Body of pancreas (tissue), 4 donors: ENCODE results near the gene FAM120C. TPM values are rescaled to one million over a fixed set of nuclear protein-coding genes. Genes with fewer than 3 reads are reported as not detected.

Experiments
- ATAC-seq: fragments of 150-250 bp; one replicate; pipeline ENCODE4 v1.9.1; 2016
- DNase-seq, 4 donors: peaks; one replicate each; pipeline ENCODE4 v3.0.0-alpha.2; 2019
- H3K27ac ChIP-seq, 4 donors: fragments of 200-600 bp; sonication (generic); 1 replicate in 3 of 4; 2 replicates in 1 of 4; pipeline versions ENCODE4 v1.5.1 to v1.6.1; 2016 to 2019; ENCODE audit warnings: mild to moderate bottlenecking in 1 of 4, mixed read lengths in 1 of 4, moderate library complexity in 1 of 4
- H3K27me3 ChIP-seq, 2 donors: fragments of 200-600 bp; sonication (generic); one replicate each; pipeline ENCODE4 v1.6.0; 2016; ENCODE audit warnings: mild to moderate bottlenecking in 1 of 2
- H3K36me3 ChIP-seq, 2 donors: fragments of 200-600 bp; sonication (generic); replicated peaks in 1 of 2; 2 replicates each; pipeline ENCODE4 v1.5.1; 2016; ENCODE audit warnings: low read depth in 2 of 2; ENCODE audit not compliant: insufficient read depth in 1 of 2
- H3K4me1 ChIP-seq: fragments of 200-600 bp; sonication (generic); one replicate; pipeline ENCODE4 v1.6.0; 2016
- H3K4me3 ChIP-seq, 2 donors: fragments of 200-600 bp; sonication (generic); 1 replicate in 1 of 2; 2 replicates in 1 of 2; pipeline ENCODE4 v1.5.1; 2016 to 2019
- H3K9me3 ChIP-seq, 3 donors: fragments of 200-600 bp; sonication (generic); 1 replicate in 2 of 3; 2 replicates in 1 of 3; pipeline ENCODE4 v1.5.1; 2016
- POLR2A ChIP-seq, 3 donors: fragments of 450-650 bp; IDR thresholded peaks; one replicate each; pipeline ENCODE4 v1.6.1; 2016; ENCODE audit warnings: antibody characterized with exemption in 3 of 3, mild to moderate bottlenecking in 2 of 3
- WGBS, 2 donors: methylation state at CpG; one replicate each; pipeline ENCODE4 v1.1.5; 2017; 5-methylcytosine and 5-hydroxymethylcytosine counted together
- intact Hi-C: fragments of 100-400 bp; cut with DNase I; formaldehyde crosslinking; loops from one replicate; pipeline ENCODE4 v1.15.1; 2023
- total RNA-seq, 2 donors: library from RNA; depleted of rRNA; stranded (reverse); fragments of >200 nt; gene quantifications; one replicate each; pipeline ENCODE4 v1.1.0, GENCODE V29; 2016
- TF ChIP-seq, protein P1 (sequence below), 7 experiments: fragments of 450-650 bp in 4 of 7; fragments of 200-600 bp in 3 of 7; sonication (generic) in 3 of 7; IDR thresholded peaks; one replicate each; pipeline ENCODE4 v1.5.1; 2016 to 2019; ENCODE audit warnings: antibody characterized with exemption in 7 of 7

The FAM120C gene
- total RNA-seq, 2 donors from 2014 or later = 4.2 to 5.6 TPM

DNA sequence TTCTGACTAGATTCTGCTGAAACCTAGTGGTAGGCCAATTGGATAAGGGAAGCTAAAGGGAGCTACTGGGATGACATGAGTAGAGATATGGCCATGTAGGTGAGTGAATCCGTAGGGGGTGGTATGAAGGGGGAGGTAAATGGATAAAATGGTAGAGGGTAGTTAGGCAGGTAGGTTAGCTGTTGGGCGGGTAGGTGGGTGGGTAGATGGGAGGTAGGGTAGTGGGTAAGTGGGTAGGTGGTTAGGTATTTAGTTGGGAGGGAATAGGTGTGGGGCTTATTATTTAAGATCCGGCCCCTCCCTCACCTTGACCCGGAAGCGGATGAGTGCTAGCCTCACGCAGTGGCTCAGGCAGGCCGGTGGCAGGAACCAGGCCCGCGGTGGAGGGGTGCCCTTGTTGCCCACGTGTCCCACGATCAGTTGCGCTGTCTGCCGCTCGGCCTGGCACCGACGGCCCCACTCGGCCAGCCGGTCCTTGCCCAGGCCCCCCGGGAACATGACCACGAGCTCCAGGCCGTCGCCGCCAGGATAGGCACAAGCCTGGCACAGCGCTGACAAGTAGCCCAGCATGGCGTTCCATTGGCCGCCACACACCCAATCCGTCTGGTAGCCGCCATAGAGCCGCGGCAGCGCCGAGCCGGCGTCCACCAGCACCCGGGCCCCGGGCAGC is 725 bp downstream of the FAM120C start:
- Histone ChIP-seq H3K9me3 (no peaks in the 10 kb centered on the region), H3K27me3 (no peaks in the 10 kb centered on the region), H3K4me3 (peak overlapping the region; percentile 61 to 74), H3K36me3 (no peaks in the 10 kb centered on the region), H3K4me1 (peaks cover 35% of the 10 kb centered on the region), H3K27ac (peak overlapping the region; percentile 72 to 90 (median 84))
- TF ChIP-seq, protein P1, sequence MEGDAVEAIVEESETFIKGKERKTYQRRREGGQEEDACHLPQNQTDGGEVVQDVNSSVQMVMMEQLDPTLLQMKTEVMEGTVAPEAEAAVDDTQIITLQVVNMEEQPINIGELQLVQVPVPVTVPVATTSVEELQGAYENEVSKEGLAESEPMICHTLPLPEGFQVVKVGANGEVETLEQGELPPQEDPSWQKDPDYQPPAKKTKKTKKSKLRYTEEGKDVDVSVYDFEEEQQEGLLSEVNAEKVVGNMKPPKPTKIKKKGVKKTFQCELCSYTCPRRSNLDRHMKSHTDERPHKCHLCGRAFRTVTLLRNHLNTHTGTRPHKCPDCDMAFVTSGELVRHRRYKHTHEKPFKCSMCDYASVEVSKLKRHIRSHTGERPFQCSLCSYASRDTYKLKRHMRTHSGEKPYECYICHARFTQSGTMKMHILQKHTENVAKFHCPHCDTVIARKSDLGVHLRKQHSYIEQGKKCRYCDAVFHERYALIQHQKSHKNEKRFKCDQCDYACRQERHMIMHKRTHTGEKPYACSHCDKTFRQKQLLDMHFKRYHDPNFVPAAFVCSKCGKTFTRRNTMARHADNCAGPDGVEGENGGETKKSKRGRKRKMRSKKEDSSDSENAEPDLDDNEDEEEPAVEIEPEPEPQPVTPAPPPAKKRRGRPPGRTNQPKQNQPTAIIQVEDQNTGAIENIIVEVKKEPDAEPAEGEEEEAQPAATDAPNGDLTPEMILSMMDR (IDR thresholded peaks at IDR 0.05) = no peak
- TF ChIP-seq POLR2A (IDR thresholded peaks at IDR 0.05) = peak in 2 of 3 donors; percentile 37 to 56
- peak; percentile 80 for ATAC-seq
- peak; percentile 61 to 75 (median 66) for DNase-seq
- 1 to 9% methylated on average over 5 to 15 of the region's 36 CpGs for WGBS, 2 donors
- intact Hi-C loops = no loop called here

DNA sequence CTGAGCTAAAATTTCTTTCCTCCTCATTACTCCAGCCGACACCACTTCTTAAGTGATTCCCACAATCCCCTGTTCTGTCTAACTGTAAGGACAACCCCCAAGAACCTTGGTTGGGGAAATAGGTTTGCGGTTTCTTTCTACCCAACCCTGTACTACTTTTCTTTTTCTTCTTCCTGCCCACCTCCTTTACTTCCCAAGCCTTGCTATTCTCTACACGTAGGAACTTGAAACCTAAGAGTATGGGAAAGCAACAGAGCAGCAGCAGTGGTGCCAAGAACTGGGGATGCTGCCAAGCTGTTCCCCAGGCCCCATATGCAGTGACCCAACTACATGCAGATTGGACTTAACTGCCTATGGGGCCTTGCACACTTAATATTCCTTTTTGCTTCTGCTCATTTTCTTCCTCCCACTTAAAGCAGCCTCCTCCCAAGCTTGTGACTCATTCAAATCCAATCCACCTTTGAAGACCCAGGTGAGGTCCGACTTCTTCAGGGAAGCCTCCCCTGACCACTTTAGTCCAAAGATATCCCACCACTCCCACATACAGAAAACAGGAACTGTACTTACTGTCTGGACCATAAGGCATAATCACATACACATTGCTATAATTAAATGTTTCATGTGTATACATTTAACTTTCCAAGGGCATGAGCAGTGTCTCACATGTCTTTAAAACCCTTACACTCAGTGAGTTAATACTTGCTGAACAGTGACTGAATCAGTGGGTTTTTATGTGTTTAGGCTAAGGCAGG is 1.7 kb downstream of the FAM120C start:
- DNase-seq (peak in 2 of 4 donors; percentile 13 to 28), ATAC-seq (no peak)
- no peak overlapping the region for H3K27ac ChIP-seq
- H3K4me3 ChIP-seq = no peak overlapping the region
- intact Hi-C loops = no loop called here
- H3K36me3 ChIP-seq = no peaks in the 10 kb centered on the region
- H3K4me1 ChIP-seq = peaks cover 35% of the 10 kb centered on the region
- TF ChIP-seq, protein P1 (IDR thresholded peaks at IDR 0.05) = no peak
- TF ChIP-seq POLR2A (IDR thresholded peaks at IDR 0.05) = no peak
- H3K27me3 ChIP-seq = no peaks in the 10 kb centered on the region
- H3K9me3 ChIP-seq = no peaks in the 10 kb centered on the region
- 20 to 40% methylated on average over 4 of the region's 4 CpGs for WGBS, 2 donors

GRCh38 chrX:54180403-54180802 is 2.7 kb downstream of the FAM120C start:
- Histone ChIP-seq H3K27ac (no peak overlapping the region), H3K9me3 (no peaks in the 10 kb centered on the region), H3K4me3 (no peak overlapping the region), H3K27me3 (no peaks in the 10 kb centered on the region), H3K36me3 (no peaks in the 10 kb centered on the region), H3K4me1 (peaks cover 35% of the 10 kb centered on the region)
- TF ChIP-seq, protein P1 (IDR thresholded peaks at IDR 0.05) = no peak
- no peak for TF ChIP-seq POLR2A (IDR thresholded peaks at IDR 0.05)
- intact Hi-C loops = no loop called here
- DNase-seq (no peak), ATAC-seq (no peak)
- WGBS, 2 donors = 37 to 47% methylated on average over 3 to 4 of the region's 4 CpGs

DNA sequence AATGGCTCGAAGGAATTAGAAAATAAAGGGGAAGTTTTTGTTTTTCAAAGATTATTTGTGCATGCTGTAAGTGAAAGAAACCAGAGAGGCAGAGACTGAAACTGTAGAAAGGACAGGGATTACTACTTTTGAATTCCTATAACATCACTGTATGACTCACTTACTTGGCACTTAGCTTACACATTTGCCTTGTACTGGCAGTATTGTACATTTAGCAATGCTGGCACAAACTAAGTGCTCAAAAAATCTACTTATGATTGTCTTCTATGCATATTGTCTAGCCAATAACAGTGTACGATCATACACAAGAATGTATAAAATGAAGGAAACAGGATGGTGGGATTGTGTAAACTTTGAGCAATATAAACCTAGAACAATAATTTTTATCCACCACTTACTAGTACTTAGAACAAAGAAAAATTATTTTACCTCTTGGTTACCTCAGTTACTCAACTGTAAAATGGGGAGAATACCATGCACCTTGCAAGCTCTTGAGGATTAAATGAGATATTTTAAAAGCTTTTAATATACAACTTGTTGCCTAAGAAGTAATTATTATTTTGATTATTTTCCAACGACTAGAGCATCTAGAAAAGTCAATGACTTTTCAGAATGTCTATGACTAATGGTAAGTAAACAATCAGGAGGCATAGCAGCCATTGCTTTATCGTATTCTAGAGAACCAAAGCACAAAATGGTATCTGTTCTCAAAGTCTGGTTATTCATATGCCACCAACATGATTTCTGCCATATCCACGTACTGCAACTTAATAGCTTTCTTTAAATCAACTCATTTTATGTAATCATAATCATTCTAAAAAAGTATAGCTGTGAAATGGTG is 4.7 kb downstream of the FAM120C start:
- Histone ChIP-seq H3K27me3 (no peaks in the 10 kb centered on the region), H3K4me1 (peaks cover 32% of the 10 kb centered on the region), H3K9me3 (no peaks in the 10 kb centered on the region), H3K4me3 (no peak overlapping the region), H3K27ac (no peak overlapping the region), H3K36me3 (no peaks in the 10 kb centered on the region)
- ATAC-seq = no peak
- DNase-seq = no peak
- WGBS, 2 donors = 40 to 45% methylated on average over 5 of the region's 5 CpGs
- intact Hi-C loops = no loop called here
- TF ChIP-seq POLR2A (IDR thresholded peaks at IDR 0.05) = no peak
- TF ChIP-seq, protein P1 (IDR thresholded peaks at IDR 0.05) = no peak
